Testis (tissue), 3 donors: ENCODE measurements around the gene ZNF624. TPM values are rescaled to one million over a fixed set of nuclear protein-coding genes. Genes with fewer than 3 reads are reported as not detected.
"Not testable (repeated sequence)": the region's sequence is repeated elsewhere in the genome, so short reads cannot be mapped to it uniquely, and the experiment has no call there.

Experiments
- DNase-seq: peaks from one replicate; pipeline ENCODE4 v3.0.0-alpha.2; 2019
- H3K27ac ChIP-seq, 2 donors: fragments of 200-600 bp; sonication (generic); one replicate each; pipeline ENCODE4 v1.5.1; 2019
- H3K27me3 ChIP-seq: fragments of 200-600 bp; sonication (generic); one replicate; pipeline ENCODE4 v1.5.1; 2019
- H3K36me3 ChIP-seq: fragments of 200-600 bp; sonication (generic); one replicate; pipeline ENCODE4 v1.5.1; 2017; ENCODE audit warnings: low read depth; ENCODE audit errors: missing control alignments
- H3K4me1 ChIP-seq: fragments of 200-600 bp; sonication (generic); one replicate; pipeline ENCODE4 v1.5.1; 2019
- H3K4me3 ChIP-seq, 2 donors: fragments of 200-600 bp; sonication (generic); one replicate each; pipeline ENCODE4 v1.5.1; 2017 to 2019
- H3K9me3 ChIP-seq: fragments of 200-600 bp; sonication (generic); one replicate; pipeline ENCODE4 v1.5.1; 2017
- POLR2A ChIP-seq: fragments of 450-650 bp; IDR thresholded peaks from one replicate; pipeline ENCODE4 v1.6.1; 2017; ENCODE audit warnings: antibody characterized with exemption, mild to moderate bottlenecking, moderate library complexity
- WGBS, 2 donors: methylation state at CpG; one replicate each; pipeline ENCODE4 v1.1.5; 2018; 5-methylcytosine and 5-hydroxymethylcytosine counted together
- intact Hi-C: fragments of 100-400 bp; cut with DNase I; formaldehyde crosslinking; loops from one replicate; pipeline ENCODE4 v1.15.1; 2023; ENCODE audit warnings: low total_unique reads
- polyA plus RNA-seq: library from polyadenylated mRNA; stranded (reverse); fragments of 350-450 nt; fragmentation: Illumina TruSeq; extraction: RNeasy Lipid Tissue Mini Kit (QIAGEN cat#74804); gene quantifications from one replicate; pipeline ENCODE4 v1.2.3, GENCODE V29; 2014; ENCODE audit warnings: low read depth, low replicate concordance; ENCODE audit not compliant: insufficient read depth
- total RNA-seq, 2 donors: library from RNA; depleted of rRNA; stranded (reverse); fragments of >200 nt; gene quantifications; one replicate each; pipeline ENCODE4 v1.2.3, GENCODE V29; 2016
- TF ChIP-seq, protein P1 (sequence below), 3 experiments: fragments of 450-650 bp in 2 of 3; fragments of 200-600 bp in 1 of 3; sonication (generic) in 1 of 3; IDR thresholded peaks; one replicate each; pipeline ENCODE4 v1.5.1; 2016 to 2019; ENCODE audit warnings: antibody characterized with exemption in 3 of 3, mild to moderate bottlenecking in 2 of 3, moderate library complexity in 1 of 3

Gene ZNF624
- total and polyA plus RNA-seq, 3 donors from 2014 or later, result 5.6 to 17.8 (median 17.3) TPM

DNA sequence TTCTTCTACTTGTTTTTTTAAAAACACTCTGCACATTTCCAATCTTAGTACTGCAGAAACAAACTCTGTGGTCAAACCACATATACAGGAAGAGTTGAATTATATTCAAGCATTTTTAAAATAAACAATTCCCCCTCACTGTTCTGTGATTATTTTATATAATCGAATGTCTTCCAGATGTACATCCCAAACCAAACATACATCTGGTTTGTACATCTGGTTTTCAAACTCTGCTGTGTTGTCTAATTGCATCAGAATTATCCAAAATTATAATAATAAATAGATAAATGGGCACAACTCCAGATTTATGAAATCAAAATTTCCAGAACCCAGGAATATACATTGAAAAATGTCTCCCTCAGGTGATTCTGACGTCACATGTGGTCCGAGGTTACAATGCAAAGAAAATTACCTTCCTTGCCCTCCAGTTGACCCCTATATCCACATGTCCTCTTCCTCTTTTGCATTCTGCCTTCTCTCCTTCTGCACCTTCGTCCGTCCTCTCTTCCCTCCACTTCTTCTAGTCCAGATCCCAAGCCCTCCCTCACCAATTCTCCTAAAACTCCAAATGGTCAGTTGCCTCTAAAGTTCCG lies 23.1 kb upstream of the ZNF624 start:
- 78 to 87% methylated on average over 6 of the region's 6 CpGs for WGBS, 2 donors
- H3K36me3 ChIP-seq, result no peaks in the 10 kb centered on the region
- H3K27ac ChIP-seq, result no peak overlapping the region
- TF ChIP-seq POLR2A, result no peak
- TF ChIP-seq, protein P1, sequence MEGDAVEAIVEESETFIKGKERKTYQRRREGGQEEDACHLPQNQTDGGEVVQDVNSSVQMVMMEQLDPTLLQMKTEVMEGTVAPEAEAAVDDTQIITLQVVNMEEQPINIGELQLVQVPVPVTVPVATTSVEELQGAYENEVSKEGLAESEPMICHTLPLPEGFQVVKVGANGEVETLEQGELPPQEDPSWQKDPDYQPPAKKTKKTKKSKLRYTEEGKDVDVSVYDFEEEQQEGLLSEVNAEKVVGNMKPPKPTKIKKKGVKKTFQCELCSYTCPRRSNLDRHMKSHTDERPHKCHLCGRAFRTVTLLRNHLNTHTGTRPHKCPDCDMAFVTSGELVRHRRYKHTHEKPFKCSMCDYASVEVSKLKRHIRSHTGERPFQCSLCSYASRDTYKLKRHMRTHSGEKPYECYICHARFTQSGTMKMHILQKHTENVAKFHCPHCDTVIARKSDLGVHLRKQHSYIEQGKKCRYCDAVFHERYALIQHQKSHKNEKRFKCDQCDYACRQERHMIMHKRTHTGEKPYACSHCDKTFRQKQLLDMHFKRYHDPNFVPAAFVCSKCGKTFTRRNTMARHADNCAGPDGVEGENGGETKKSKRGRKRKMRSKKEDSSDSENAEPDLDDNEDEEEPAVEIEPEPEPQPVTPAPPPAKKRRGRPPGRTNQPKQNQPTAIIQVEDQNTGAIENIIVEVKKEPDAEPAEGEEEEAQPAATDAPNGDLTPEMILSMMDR (IDR thresholded peaks at IDR 0.05), result no peak
- intact Hi-C loops, result no loop called here
- H3K4me1 ChIP-seq, result peaks cover 3% of the 10 kb centered on the region
- no peak overlapping the region for H3K4me3 ChIP-seq
- no peak for DNase-seq
- H3K27me3 ChIP-seq, result no peaks in the 10 kb centered on the region
- H3K9me3 ChIP-seq, result no peaks in the 10 kb centered on the region

DNA sequence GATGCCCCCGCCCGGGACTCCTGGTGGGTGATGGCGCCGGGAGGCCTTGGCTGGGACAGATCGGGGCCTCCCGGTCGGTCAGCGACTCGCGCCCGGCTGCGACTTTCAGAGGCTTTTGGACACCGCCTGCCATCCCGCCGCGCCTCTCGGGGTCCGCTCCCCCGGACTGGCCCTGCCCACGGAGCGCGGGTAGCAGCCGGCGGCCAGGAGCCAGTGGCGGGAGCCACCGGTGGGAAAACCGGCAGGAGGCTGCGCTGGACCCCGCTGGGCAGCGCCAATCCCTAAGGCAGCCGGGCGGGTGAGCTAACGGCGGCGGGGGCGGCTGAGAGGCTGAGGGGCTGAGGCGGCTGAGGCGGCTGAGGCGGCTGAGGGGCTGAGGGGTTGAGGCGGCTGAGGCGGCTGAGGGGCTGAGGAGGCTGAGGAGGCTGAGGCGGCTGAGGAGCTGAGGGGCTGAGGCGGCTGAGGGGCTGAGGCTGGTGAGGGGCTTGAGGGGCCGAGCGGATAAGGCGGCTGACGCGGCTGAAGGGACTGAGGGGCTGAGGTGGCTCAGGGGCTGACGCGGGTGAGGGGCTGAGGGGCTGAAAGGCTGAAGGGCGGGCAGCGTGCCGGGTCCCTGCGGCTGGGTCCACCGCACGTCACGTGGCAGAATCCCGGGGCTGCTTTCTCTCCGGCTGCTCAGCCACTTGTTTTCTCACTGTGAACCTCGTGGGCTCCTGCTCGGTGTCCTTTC lies 13.4 kb upstream of the ZNF624 start:
- intact Hi-C loops, H3K4me1 ChIP-seq, H3K9me3 ChIP-seq, H3K36me3 ChIP-seq, H3K27me3 ChIP-seq: not testable (repeated sequence)
- WGBS, 2 donors, result 1 to 4% methylated on average over 30 to 57 of the region's 61 CpGs
- Histone ChIP-seq H3K27ac (peak overlapping the region; percentile 74 to 78), H3K4me3 (peak overlapping the region; percentile 50 to 72)
- peak; percentile 81 for DNase-seq

- H3K4me1 ChIP-seq, H3K36me3 ChIP-seq, DNase-seq, H3K9me3 ChIP-seq, intact Hi-C loops, H3K27me3 ChIP-seq: not testable (repeated sequence)
- Histone ChIP-seq H3K4me3 (peak overlapping the region; percentile 50 to 72), H3K27ac (peak overlapping the region; percentile 74 to 78)
- 20 to 56% methylated on average over 12 to 22 of the region's 24 CpGs for WGBS, 2 donors
These were observed 12.9 kb upstream of the ZNF624 start for GRCh38 chr17:16666553-16666906.

- Histone ChIP-seq H3K4me3 (no peak overlapping the region), H3K36me3 (no peaks in the 10 kb centered on the region)
- WGBS, 2 donors, result 89 to 91% methylated on average over 1 of the region's 1 CpG
These were observed 9.3 kb upstream of the ZNF624 start for GRCh38 chr17:16662936-16663335.

DNA sequence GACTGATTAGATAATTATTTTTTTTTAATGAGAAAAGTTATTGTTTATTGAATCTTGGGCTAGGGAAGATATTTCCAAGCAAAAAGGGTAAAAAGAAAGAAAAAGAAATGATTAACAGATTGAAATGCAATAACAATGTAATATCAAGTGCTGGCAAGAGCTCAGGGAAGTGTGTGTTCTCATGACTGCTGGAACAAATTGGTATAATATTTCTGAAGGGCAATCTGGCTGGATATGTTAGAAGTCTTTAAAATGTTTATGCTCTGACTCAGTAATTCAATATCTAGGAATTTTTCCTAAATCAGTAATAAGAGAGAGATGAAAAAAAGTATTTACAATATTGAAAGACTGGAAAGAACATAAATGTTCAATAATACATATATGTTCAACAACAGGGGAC lies 7.6 kb upstream of the ZNF624 start:
- TF ChIP-seq POLR2A, result no peak
- TF ChIP-seq, protein P1 (IDR thresholded peaks at IDR 0.05), result no peak
- Histone ChIP-seq H3K27ac (no peak overlapping the region), H3K4me3 (no peak overlapping the region), H3K9me3 (no peaks in the 10 kb centered on the region), H3K27me3 (no peaks in the 10 kb centered on the region), H3K4me1 (no peaks in the 10 kb centered on the region), H3K36me3 (no peaks in the 10 kb centered on the region)
- DNase-seq, result no peak
- intact Hi-C loops, result no loop called here

More at GRCh38 chr17:16662936-16663335, 9.3 kb upstream of the ZNF624 start:
- Histone ChIP-seq H3K4me1 (no peaks in the 10 kb centered on the region), H3K27ac (no peak overlapping the region), H3K27me3 (no peaks in the 10 kb centered on the region), H3K9me3 (no peaks in the 10 kb centered on the region)
- intact Hi-C loops, result no loop called here
- no peak for DNase-seq
- TF ChIP-seq POLR2A, result no peak
- TF ChIP-seq, protein P1 (IDR thresholded peaks at IDR 0.05), result no peak
